Progenitor cell of endocrine pancreas (in vitro differentiated cells): ENCODE data around the gene SOX10. TPM values are rescaled to one million over a fixed set of nuclear protein-coding genes. Genes with fewer than 3 reads are reported as not detected.

Experiments used
- DNase-seq: peaks from one replicate; pipeline ENCODE4 v3.0.0; 2021; ENCODE audit warnings: low spot score; ENCODE audit not compliant: unreplicated experiment
- H3K27ac Mint-ChIP-seq: 2 replicates; pipeline ENCODE4 v1.8.0; 2021; ENCODE audit warnings: mild to moderate bottlenecking, moderate library complexity, mixed read lengths
- H3K27me3 Mint-ChIP-seq: 2 replicates; pipeline ENCODE4 v1.8.0; 2021; ENCODE audit warnings: mixed read lengths
- H3K36me3 Mint-ChIP-seq: 2 replicates; pipeline ENCODE4 v1.8.0; 2022; ENCODE audit warnings: mixed read lengths; ENCODE audit not compliant: insufficient read depth
- H3K4me1 Mint-ChIP-seq: 2 replicates; pipeline ENCODE4 v1.8.0; 2021; ENCODE audit warnings: low read depth, mixed read lengths
- H3K4me3 Mint-ChIP-seq: 2 replicates; pipeline ENCODE4 v1.8.0; 2021; ENCODE audit warnings: low read depth, mild to moderate bottlenecking, moderate library complexity, mixed read lengths
- H3K9me3 Mint-ChIP-seq: 2 replicates; pipeline ENCODE4 v1.8.0; 2021; ENCODE audit warnings: low read depth, mixed read lengths
- CTCF ChIP-seq: fragments of 200-600 bp; sonication (generic); IDR thresholded peaks from one replicate; pipeline ENCODE4 v1.5.0; 2021; ENCODE audit warnings: antibody characterized with exemption, mild to moderate bottlenecking; ENCODE audit not compliant: unreplicated experiment
- total RNA-seq: library from RNA; stranded (reverse); gene quantifications from 2 replicates; pipeline ENCODE4 v1.2.1, GENCODE V29; 2021

Gene SOX10
- total RNA-seq, 1 donor from 2014 or later, result 1.3 TPM

DNA sequence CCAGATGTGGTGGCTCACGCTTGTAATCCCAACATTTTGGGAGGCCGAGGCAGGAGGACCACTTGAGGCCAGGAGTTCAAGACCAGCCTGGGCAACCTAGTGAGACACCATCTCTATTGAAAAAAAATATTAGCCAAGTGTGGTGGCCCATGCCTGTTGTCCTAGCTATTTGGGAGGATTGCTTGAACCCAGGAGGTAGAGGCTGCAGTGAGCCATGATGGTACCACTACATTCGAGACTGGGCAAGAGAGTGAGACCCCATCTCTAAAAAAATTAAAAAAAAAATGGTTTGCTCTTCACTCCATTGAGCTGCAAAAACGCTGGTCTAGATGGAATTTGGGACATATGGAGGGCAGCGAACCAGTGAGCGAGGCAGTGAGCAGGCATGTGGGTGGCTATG lies 21.6 kb upstream of the SOX10 start:
- H3K9me3 Mint-ChIP-seq, result no peaks in the 10 kb centered on the region
- H3K36me3 Mint-ChIP-seq, result no peaks in the 10 kb centered on the region
- no peaks in the 10 kb centered on the region for H3K4me1 Mint-ChIP-seq
- peaks cover 8% of the 10 kb centered on the region for H3K27me3 Mint-ChIP-seq
- H3K4me3 Mint-ChIP-seq, result no peak overlapping the region
- no peak for TF ChIP-seq CTCF
- DNase-seq, result no peak
- H3K27ac Mint-ChIP-seq, result no peak overlapping the region

- Mint-ChIP-seq H3K27me3 (no peaks in the 10 kb centered on the region), H3K27ac (no peak overlapping the region), H3K4me1 (peaks cover 12% of the 10 kb centered on the region), H3K36me3 (no peaks in the 10 kb centered on the region), H3K4me3 (no peak overlapping the region), H3K9me3 (no peaks in the 10 kb centered on the region)
- DNase-seq, result no peak
- TF ChIP-seq CTCF, result no peak
Measured at GRCh38 chr22:37999640-38000272, 15.4 kb upstream of the SOX10 start.

DNA sequence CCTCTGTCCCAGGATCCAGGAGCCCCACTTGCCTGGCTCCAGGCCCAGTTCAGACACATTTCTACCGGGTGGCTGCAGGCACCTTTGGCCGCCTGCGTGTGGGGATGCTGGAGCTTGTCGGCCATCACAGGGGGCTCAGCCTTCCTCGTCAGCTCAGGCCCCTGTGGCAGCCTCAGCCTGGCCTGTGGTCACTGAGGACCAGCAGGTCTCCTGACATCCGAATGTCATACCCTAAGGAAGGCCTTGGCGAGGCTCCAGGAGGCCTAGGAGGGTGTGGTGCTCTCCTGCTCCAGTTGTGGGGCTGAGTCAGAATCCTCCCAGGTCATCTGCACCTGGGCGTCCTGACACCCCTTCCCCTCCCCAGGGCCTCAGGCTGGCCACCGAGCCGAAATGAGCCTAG lies 14.9 kb upstream of the SOX10 start:
- H3K4me3 Mint-ChIP-seq, result no peak overlapping the region
- H3K36me3 Mint-ChIP-seq, result no peaks in the 10 kb centered on the region
- H3K27me3 Mint-ChIP-seq, result no peaks in the 10 kb centered on the region
- TF ChIP-seq CTCF, result no peak
- no peak for DNase-seq
- H3K27ac Mint-ChIP-seq, result no peak overlapping the region
- no peaks in the 10 kb centered on the region for H3K9me3 Mint-ChIP-seq
- H3K4me1 Mint-ChIP-seq, result peaks cover 12% of the 10 kb centered on the region

DNA sequence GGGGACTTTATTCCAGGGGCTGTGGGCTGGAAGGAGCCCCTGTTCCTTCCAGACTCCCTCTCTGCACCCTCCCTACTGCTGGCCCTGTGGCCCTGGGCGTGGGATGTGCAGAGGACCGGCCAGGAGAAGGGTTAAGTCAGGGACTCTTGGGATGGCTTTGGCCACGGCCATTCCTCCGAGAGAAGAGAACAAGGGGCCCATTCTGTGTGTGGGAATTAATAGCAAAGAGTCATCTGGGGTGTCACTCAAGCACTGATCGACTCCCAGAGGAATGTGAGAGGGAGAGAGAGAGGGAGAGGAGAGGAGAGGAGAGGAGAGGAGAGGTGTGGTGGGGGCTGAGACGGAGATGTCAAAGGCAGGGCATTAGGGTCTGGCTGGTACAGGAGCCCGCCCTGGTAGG lies 14.2 kb upstream of the SOX10 start:
- no peaks in the 10 kb centered on the region for H3K36me3 Mint-ChIP-seq
- no peaks in the 10 kb centered on the region for H3K27me3 Mint-ChIP-seq
- peak overlapping the region; percentile 72 for H3K27ac Mint-ChIP-seq
- H3K4me1 Mint-ChIP-seq, result peaks cover 12% of the 10 kb centered on the region
- no peak overlapping the region for H3K4me3 Mint-ChIP-seq
- DNase-seq, result no peak
- no peaks in the 10 kb centered on the region for H3K9me3 Mint-ChIP-seq
- no peak for TF ChIP-seq CTCF

DNA sequence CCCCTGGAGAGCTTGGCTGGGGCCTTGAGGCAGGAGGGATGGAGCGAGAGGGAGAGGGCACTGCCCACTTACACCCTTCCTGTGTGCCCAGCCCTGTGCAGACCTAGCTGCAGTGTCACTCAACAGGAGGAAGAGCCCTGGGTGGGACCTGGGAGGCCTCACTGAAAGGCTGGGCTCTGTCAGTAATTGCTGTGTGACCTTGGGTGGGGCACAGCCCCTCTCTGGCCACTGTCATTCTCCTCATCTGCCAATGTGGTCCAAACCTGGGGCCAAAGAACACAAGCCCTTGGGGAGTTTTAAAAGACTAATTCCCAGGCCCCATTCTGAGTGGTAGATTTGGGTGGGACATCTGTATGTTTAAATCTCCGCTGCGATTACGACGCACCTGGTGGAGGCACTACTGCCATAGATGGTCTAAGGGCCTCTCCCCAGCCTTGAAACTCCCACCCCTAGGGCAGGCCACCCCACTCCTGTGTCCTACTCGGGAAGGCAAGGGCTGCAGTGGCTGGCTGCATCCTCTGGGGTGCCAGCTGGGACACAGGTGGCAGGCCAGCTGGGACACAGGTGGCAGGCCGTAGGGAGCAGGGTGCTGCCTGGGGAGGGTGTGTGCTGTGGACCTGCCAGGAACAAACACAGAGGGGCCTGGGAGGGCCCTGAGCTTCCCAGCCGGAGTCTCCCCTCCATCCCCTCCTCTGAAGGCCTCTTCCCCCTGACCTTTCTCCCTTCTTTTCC lies 12.3 kb upstream of the SOX10 start:
- no peak for DNase-seq
- Mint-ChIP-seq H3K9me3 (no peaks in the 10 kb centered on the region), H3K4me3 (no peak overlapping the region), H3K27ac (peak overlapping the region; percentile 56), H3K27me3 (no peaks in the 10 kb centered on the region), H3K4me1 (peaks cover 12% of the 10 kb centered on the region), H3K36me3 (no peaks in the 10 kb centered on the region)
- no peak for TF ChIP-seq CTCF
